WERI-Rb-1 (cell line): Measurements from ENCODE around the gene SLC7A5.
"Not testable (repeated sequence)": the region's sequence is repeated elsewhere in the genome, so short reads cannot be mapped to it uniquely, and the experiment has no call there.

Source experiments
- DNase-seq: peaks from one replicate; pipeline ENCODE4 v3.0.0-alpha.2; 2020
- H3K27ac ChIP-seq: fragments of 250-450 bp; sonication (Bioruptor Pico); 2 replicates; pipeline ENCODE4 v1.5.1; 2020; ENCODE audit warnings: mild to moderate bottlenecking, moderate library complexity
- H3K27me3 ChIP-seq: fragments of 250-450 bp; sonication (Bioruptor Pico); 2 replicates; pipeline ENCODE4 v1.5.1; 2021; ENCODE audit warnings: mild to moderate bottlenecking, low read depth, moderate library complexity; ENCODE audit not compliant: insufficient read depth, severe bottlenecking
- H3K36me3 ChIP-seq: fragments of 250-450 bp; sonication (Bioruptor Pico); 2 replicates; pipeline ENCODE4 v1.5.1; 2020; ENCODE audit warnings: mild to moderate bottlenecking, moderate library complexity
- H3K4me3 ChIP-seq: 2 replicates; pipeline ENCODE4 v1.5.1; 2011; ENCODE audit warnings: low read depth, mild to moderate bottlenecking, control low read depth, low read length
- H3K9me3 ChIP-seq: fragments of 250-450 bp; sonication (Bioruptor Pico); 2 replicates; pipeline ENCODE4 v1.5.1; 2021; ENCODE audit warnings: mild to moderate bottlenecking, moderate library complexity; ENCODE audit not compliant: severe bottlenecking
- CTCF ChIP-seq: IDR thresholded peaks from 2 replicates; pipeline ENCODE4 v1.5.1; 2011; ENCODE audit warnings: low read depth, mild to moderate bottlenecking, control low read depth, inconsistent platforms, low read length

The SLC7A5 gene

GRCh38 chr16:87860553-87861299, 8.6 kb downstream of the SLC7A5 start:
- no peak for TF ChIP-seq CTCF
- H3K27me3 ChIP-seq = no peaks in the 10 kb centered on the region
- H3K27ac ChIP-seq = peak overlapping the region; percentile 57
- H3K36me3 ChIP-seq = no peaks in the 10 kb centered on the region
- peak; percentile 61 for DNase-seq
- H3K9me3 ChIP-seq = no peaks in the 10 kb centered on the region
- H3K4me3 ChIP-seq = no peak overlapping the region

GRCh38 chr16:87858151-87858993, 10.9 kb downstream of the SLC7A5 start:
- H3K36me3 ChIP-seq, H3K4me3 ChIP-seq, H3K27ac ChIP-seq, H3K27me3 ChIP-seq, DNase-seq, H3K9me3 ChIP-seq: not testable (repeated sequence)

- no peaks in the 10 kb centered on the region for H3K27me3 ChIP-seq
- no peak overlapping the region for H3K4me3 ChIP-seq
- no peak overlapping the region for H3K27ac ChIP-seq
- TF ChIP-seq CTCF = no peak
- H3K9me3 ChIP-seq = no peaks in the 10 kb centered on the region
- no peak for DNase-seq
- H3K36me3 ChIP-seq = peaks cover 8% of the 10 kb centered on the region; the same call in 1 of the 2 replicates
Observed at GRCh38 chr16:87856791-87857228, 12.5 kb downstream of the SLC7A5 start.

- no peaks in the 10 kb centered on the region for H3K27me3 ChIP-seq
- DNase-seq = no peak
- TF ChIP-seq CTCF = no peak
- peaks cover 13% of the 10 kb centered on the region for H3K36me3 ChIP-seq
- H3K9me3 ChIP-seq = no peaks in the 10 kb centered on the region
- no peak overlapping the region for H3K4me3 ChIP-seq
- peak overlapping the region; percentile 43 for H3K27ac ChIP-seq
Observed at GRCh38 chr16:87855852-87856715, 13.2 kb downstream of the SLC7A5 start.

- TF ChIP-seq CTCF = no peak
- no peaks in the 10 kb centered on the region for H3K9me3 ChIP-seq
- no peaks in the 10 kb centered on the region for H3K27me3 ChIP-seq
- DNase-seq = no peak
- H3K4me3 ChIP-seq = no peak overlapping the region
- H3K36me3 ChIP-seq = peaks cover 23% of the 10 kb centered on the region
- peak overlapping the region; percentile 94 for H3K27ac ChIP-seq
Observed at GRCh38 chr16:87854907-87855683, 14.2 kb downstream of the SLC7A5 start.
